HL-60 (cell line): ENCODE data around the gene IL36B.

Experiments used
- CTCF ChIP-seq: IDR thresholded peaks from one replicate; pipeline ENCODE4 v1.5.1; 2011; ENCODE audit warnings: low read length, control low read depth, inconsistent platforms; ENCODE audit not compliant: insufficient read depth
- GABPA ChIP-seq: IDR thresholded peaks from 2 replicates; pipeline ENCODE4 v1.6.1; 2012; ENCODE audit warnings: low read depth
- POLR2AphosphoS5 ChIP-seq: IDR thresholded peaks from 2 replicates; pipeline ENCODE4 v1.6.1; 2012; ENCODE audit warnings: low read depth
- REST ChIP-seq: IDR thresholded peaks from 2 replicates; pipeline ENCODE4 v1.6.1; 2012; ENCODE audit warnings: low read depth; ENCODE audit not compliant: insufficient replicate concordance

GRCh38 chr2:112985090-112985489 lies 67.6 kb downstream of the IL36B start:
- TF ChIP-seq CTCF (no peak), POLR2AphosphoS5 (no peak), REST (no peak), GABPA (no peak)
